Panc1 (cell line): Measurements from ENCODE around the gene DPH5. TPM values are rescaled to one million over a fixed set of nuclear protein-coding genes. Genes with fewer than 3 reads are reported as not detected.

Experiments used
- ATAC-seq: fragments of 200-7000 bp; cut with Tn5 transposase; 2 replicates; pipeline ENCODE4 v1.9.1; 2020; ENCODE audit warnings: mild to moderate bottlenecking, moderate library complexity
- BruUV-seq: library from RNA; stranded (reverse); fragments of 400-500 nt; replicated peaks from 2 replicates; lab custom pipeline; 2021; lab: Mats Ljungman, UMichigan
- CTCF ChIA-PET: fragments of 300-600 bp; sonication (Branson Sonifier 250); formaldehyde crosslinking; loops from one replicate; lab custom pipeline; 2022; ENCODE audit warnings: antibody characterized with exemption; lab: Charles Lee
- POLR2A ChIA-PET: fragments of 300-600 bp; sonication (Branson Sonifier 250); formaldehyde crosslinking; loops from one replicate; lab custom pipeline; 2022; ENCODE audit warnings: antibody characterized with exemption; lab: Charles Lee
- DNase-seq: peaks from one replicate; pipeline ENCODE4 v3.0.0-alpha.2; 2010; ENCODE audit warnings: low read depth, low spot score
- H3K27ac ChIP-seq: 2 replicates; pipeline ENCODE4 v1.5.1; 2011; ENCODE audit warnings: mild to moderate bottlenecking, low read length, inconsistent platforms
- H3K27me3 ChIP-seq: fragments of 200-500 bp; sonication (Bioruptor generic); 2 replicates; pipeline ENCODE4 v1.6.0; 2014; ENCODE audit warnings: low read length, inconsistent platforms; ENCODE audit not compliant: control insufficient read depth, insufficient read depth
- H3K36me3 ChIP-seq: fragments of 200-500 bp; sonication (Bioruptor generic); 2 replicates; pipeline ENCODE4 v1.5.1; 2014; ENCODE audit warnings: inconsistent platforms, mild to moderate bottlenecking, low read length, moderate library complexity; ENCODE audit not compliant: control insufficient read depth, insufficient read depth
- H3K4me1 ChIP-seq: 2 replicates; pipeline ENCODE4 v1.5.1; 2011; ENCODE audit warnings: inconsistent platforms, mild to moderate bottlenecking, low read length, moderate library complexity; ENCODE audit not compliant: control insufficient read depth, insufficient read depth
- H3K4me3 ChIP-seq, 2 experiments: 2 replicates each; pipeline ENCODE4 v1.5.1; 2011 to 2012; ENCODE audit warnings: low read depth in 2 of 2, low read length in 2 of 2, mild to moderate bottlenecking in 2 of 2, inconsistent platforms in 1 of 2, moderate library complexity in 1 of 2
- H3K9me3 ChIP-seq: fragments of 200-500 bp; sonication (Bioruptor generic); 2 replicates; pipeline ENCODE4 v1.5.1; 2014; ENCODE audit warnings: low read depth, mild to moderate bottlenecking, inconsistent platforms, low read length, moderate library complexity; ENCODE audit not compliant: control insufficient read depth, insufficient read depth
- CTCF ChIP-seq: fragments of 450-650 bp; IDR thresholded peaks from 2 replicates; pipeline ENCODE4 v1.5.1; 2017; ENCODE audit warnings: mild to moderate bottlenecking
- POLR2AphosphoS5 ChIP-seq: IDR thresholded peaks from 2 replicates; pipeline ENCODE4 v1.6.1; 2012; ENCODE audit warnings: mild to moderate bottlenecking, low read depth, low read length, moderate library complexity
- REST ChIP-seq, 2 experiments: IDR thresholded peaks; 2 replicates each; pipeline ENCODE4 v1.6.1; 2011 to 2012; ENCODE audit warnings: low read depth in 2 of 2, control low read depth in 1 of 2, low read length in 1 of 2, mild to moderate bottlenecking in 1 of 2, moderate library complexity in 1 of 2; ENCODE audit not compliant: insufficient read depth in 1 of 2
- SIN3A ChIP-seq: IDR thresholded peaks from 2 replicates; pipeline ENCODE4 v1.6.1; 2012; ENCODE audit warnings: low read depth, mild to moderate bottlenecking, low read length, moderate library complexity, borderline replicate concordance; ENCODE audit not compliant: insufficient read depth
- TCF7L2 ChIP-seq: IDR thresholded peaks from 2 replicates; pipeline ENCODE4 v1.6.1; 2011; ENCODE audit warnings: mild to moderate bottlenecking, low read depth, low read length, inconsistent platforms
- in situ Hi-C: cut with HindIII; loops from 2 replicates; pipeline ENCODE4 v1.10.0; 2016; ENCODE audit warnings: low sequenced_read_pairs, low pct_unique_long_range_greater_than_20kb
- intact Hi-C: fragments of 100-400 bp; cut with micrococcal nuclease; formaldehyde crosslinking; loops from one replicate; pipeline ENCODE4 v1.10.0; 2022; ENCODE audit not compliant: unreplicated experiment
- total RNA-seq: library from RNA; stranded (reverse); gene quantifications from one replicate; pipeline ENCODE4 v1.2.1, GENCODE V29; 2021; ENCODE audit not compliant: unreplicated experiment

Gene DPH5
- total RNA-seq, 1 experiment from 2014 or later = 22.6 TPM

GRCh38 chr1:101066260-101066936 is 40.8 kb upstream of the DPH5 start:
- BruUV-seq = no TSS peak
- Histone ChIP-seq H3K27me3 (no peaks in the 10 kb centered on the region), H3K27ac (no peak overlapping the region), H3K4me1 (no peaks in the 10 kb centered on the region), H3K9me3 (no peaks in the 10 kb centered on the region), H3K36me3 (no peaks in the 10 kb centered on the region), H3K4me3 (no peak overlapping the region)
- POLR2A ChIA-PET = interaction anchor here (0.7 kb wide), 1 partner anchor 80 kb away, joined by 3 read pairs; no protein-coding TSS in a partner anchor
- ATAC-seq (no peak), DNase-seq (no peak)
- in situ Hi-C loops = no loop called here
- no peak for TF ChIP-seq CTCF
- TF ChIP-seq REST (IDR thresholded peaks at IDR 0.05; ENCODE audit: insufficient read depth in 1 of 2, low read depth in 2 of 2, low read length in 1 of 2) = no peak
- TF ChIP-seq TCF7L2 = no peak
- no peak for TF ChIP-seq SIN3A
- no peak for TF ChIP-seq POLR2AphosphoS5
- intact Hi-C loops = no loop called here
- CTCF ChIA-PET = no interaction called here

GRCh38 chr1:101065575-101065974 is 40.0 kb upstream of the DPH5 start:
- Histone ChIP-seq H3K27me3 (no peaks in the 10 kb centered on the region), H3K4me1 (no peaks in the 10 kb centered on the region), H3K27ac (no peak overlapping the region), H3K4me3 (no peak overlapping the region), H3K9me3 (no peaks in the 10 kb centered on the region), H3K36me3 (no peaks in the 10 kb centered on the region)
- no peak for TF ChIP-seq SIN3A
- no peak for TF ChIP-seq CTCF
- no peak for TF ChIP-seq POLR2AphosphoS5
- TF ChIP-seq REST (IDR thresholded peaks at IDR 0.05; ENCODE audit: insufficient read depth in 1 of 2, low read depth in 2 of 2, low read length in 1 of 2) = no peak
- no peak for TF ChIP-seq TCF7L2
- DNase-seq (no peak), ATAC-seq (no peak)
- BruUV-seq = no TSS peak
- CTCF ChIA-PET = no interaction called here
- intact Hi-C loops (no loop called here), in situ Hi-C loops (no loop called here)
- POLR2A ChIA-PET = no interaction called here
